Mucosa of gallbladder (tissue), 1 donor: ENCODE data around the gene ZNF646. TPM values are rescaled to one million over a fixed set of nuclear protein-coding genes. Genes with fewer than 3 reads are reported as not detected.
A peak's percentile ranks its signal among the peaks of the same experiment; 100 is the strongest.

ENCODE experiments used
- DNase-seq: peaks from one replicate; pipeline ENCODE4 v3.0.0-alpha.2; 2020; ENCODE audit warnings: low spot score
- total RNA-seq: library from RNA; stranded (reverse); gene quantifications from one replicate; pipeline ENCODE4 v1.2.1, GENCODE V29; 2021
- donor health status: DM: no; HTN: no; CAD: no.

ZNF646 gene, protein sequence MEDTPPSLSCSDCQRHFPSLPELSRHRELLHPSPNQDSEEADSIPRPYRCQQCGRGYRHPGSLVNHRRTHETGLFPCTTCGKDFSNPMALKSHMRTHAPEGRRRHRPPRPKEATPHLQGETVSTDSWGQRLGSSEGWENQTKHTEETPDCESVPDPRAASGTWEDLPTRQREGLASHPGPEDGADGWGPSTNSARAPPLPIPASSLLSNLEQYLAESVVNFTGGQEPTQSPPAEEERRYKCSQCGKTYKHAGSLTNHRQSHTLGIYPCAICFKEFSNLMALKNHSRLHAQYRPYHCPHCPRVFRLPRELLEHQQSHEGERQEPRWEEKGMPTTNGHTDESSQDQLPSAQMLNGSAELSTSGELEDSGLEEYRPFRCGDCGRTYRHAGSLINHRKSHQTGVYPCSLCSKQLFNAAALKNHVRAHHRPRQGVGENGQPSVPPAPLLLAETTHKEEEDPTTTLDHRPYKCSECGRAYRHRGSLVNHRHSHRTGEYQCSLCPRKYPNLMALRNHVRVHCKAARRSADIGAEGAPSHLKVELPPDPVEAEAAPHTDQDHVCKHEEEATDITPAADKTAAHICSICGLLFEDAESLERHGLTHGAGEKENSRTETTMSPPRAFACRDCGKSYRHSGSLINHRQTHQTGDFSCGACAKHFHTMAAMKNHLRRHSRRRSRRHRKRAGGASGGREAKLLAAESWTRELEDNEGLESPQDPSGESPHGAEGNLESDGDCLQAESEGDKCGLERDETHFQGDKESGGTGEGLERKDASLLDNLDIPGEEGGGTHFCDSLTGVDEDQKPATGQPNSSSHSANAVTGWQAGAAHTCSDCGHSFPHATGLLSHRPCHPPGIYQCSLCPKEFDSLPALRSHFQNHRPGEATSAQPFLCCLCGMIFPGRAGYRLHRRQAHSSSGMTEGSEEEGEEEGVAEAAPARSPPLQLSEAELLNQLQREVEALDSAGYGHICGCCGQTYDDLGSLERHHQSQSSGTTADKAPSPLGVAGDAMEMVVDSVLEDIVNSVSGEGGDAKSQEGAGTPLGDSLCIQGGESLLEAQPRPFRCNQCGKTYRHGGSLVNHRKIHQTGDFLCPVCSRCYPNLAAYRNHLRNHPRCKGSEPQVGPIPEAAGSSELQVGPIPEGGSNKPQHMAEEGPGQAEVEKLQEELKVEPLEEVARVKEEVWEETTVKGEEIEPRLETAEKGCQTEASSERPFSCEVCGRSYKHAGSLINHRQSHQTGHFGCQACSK (N-terminal part only)
- total RNA-seq = 26.1 TPM

DNA sequence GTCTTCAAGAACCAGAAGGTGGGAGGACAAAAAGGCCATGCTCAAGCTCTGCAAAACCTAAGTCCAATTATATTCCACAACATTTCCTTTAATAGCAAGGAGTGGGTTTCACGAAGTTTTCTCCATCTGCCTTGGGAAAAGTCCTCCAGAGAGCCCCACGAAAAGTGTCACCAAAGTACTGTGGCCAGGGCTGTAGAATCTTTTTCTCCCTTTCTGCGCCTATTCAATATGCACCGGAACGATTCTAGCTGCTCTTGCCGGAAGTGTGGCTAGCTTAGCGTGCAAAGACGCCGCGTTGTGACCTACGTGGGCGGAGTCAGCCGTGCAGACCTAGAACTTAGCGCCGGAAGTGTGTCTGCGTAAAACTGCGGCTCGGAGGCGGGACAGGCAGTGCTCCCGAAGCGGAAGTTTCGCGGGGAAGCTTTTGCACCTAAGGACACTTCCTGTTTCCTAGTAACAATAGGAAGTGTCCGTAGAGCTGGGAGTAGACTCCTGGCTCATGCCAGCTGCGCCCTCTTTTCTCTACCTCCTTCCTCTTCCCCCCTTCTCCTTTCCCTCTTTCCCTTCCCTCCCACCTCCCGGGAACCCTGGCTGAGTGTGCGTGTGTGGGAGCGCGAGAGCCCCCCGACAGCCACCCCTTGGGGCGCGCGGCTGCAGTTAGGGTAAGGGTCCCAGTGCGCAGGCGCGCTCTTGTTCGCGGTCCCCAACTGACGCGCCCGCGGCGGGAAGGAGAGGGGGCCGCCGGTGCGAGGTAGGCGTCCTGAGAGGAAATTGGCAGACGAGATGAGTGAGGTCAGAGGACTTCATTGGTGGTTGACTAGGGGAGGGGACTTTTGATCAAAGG lies at the start of gene ZNF646, which contains the start of gene ZNF668:
TSS of gene ZNF646 (plus strand) at position 453 of the 844 bp plus-strand sequence. CDS start 1,903 bp downstream, outside the sequence.
TSS of gene ZNF668 (minus strand) at position 271 of the 844 bp plus-strand sequence. CDS start 9,781 bp downstream, outside the sequence.
- DNase-seq = peak; percentile 98

GRCh38 chr16:31025339-31025738 lies 48.9 kb upstream of the ZNF646 start:
- no peak for DNase-seq

DNA sequence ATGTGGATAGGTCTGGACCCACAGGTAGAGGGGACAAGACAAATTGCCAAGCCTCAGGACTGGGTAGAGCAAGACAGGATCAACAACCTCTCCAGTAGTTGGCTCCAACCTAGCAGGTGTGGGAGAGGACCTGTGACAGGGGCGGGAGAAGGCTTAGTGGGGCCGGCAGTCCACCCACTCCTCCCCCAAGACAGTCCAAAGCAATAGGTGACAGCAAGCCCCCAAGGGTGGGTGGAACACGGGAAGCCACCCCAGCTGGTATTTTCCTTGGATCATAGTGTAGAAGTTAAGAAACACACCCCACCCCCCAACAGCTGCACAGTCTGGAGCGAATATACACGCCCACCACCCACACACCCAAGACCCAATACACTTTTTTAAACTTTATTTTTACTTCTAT lies 45.0 kb upstream of the ZNF646 start:
- no peak for DNase-seq

DNA sequence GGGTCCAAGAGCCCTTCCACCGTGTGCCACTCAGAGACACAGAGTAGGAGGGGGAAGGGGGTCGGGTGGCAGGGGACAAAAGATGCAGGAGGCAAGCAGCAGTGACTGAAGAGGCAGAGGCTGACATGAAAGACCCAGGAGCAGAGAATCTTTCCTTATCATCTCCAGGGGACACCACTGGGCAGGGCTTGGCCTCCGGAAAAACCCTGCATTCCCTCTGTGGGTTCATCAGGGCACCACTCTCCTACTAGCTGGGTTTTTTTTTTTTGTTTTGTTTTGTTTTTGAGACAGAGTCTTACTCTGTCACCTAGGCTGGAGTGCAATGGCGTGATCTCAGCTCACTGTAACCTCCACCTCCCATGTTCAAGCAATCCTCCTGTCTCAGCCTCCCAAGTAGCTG lies 42.9 kb upstream of the ZNF646 start:
- no peak for DNase-seq

GRCh38 chr16:31032736-31033708 lies 41.2 kb upstream of the ZNF646 start, which contains the start of gene STX4:
TSS of gene STX4 (plus strand) at chr16:31033558. CDS start at chr16:31033806, 248 bp downstream.
- peak; percentile 98 for DNase-seq

DNA sequence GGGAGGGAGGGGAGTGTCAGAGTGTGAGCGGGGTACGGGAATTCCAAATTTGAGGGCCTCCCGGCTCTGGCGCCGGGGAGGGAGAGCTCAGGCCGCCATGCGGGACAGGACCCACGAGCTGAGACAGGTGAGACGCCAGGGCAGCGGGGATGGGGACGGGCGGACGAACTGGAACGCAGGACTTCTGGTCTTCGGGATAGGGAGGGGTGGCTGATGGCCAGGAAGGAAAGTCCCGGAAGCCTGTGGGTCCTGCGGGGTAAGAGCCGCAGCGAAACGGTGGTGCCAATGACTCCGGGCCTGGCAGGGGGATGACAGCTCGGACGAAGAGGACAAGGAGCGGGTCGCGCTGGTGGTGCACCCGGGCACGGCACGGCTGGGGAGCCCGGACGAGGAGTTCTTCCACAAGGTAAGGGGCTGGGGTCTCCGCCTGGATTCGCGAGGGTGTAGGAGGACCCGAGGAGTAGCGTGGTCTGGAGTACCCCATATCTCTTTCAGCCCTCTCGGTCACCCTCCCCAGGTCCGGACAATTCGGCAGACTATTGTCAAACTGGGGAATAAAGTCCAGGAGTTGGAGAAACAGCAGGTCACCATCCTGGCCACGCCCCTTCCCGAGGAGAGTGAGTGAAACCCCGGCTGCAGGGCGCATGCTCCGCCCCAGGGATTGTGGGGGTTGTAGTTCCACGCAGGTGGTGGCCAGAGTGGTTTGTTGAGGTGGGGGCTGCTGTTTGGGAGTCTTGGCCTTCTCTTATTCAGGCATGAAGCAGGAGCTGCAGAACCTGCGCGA lies 40.3 kb upstream of the ZNF646 start:
- peak; percentile 92 for DNase-seq

GRCh38 chr16:31036691-31037090 lies 37.5 kb upstream of the ZNF646 start:
- DNase-seq = no peak

GRCh38 chr16:31038993-31039392 lies 35.2 kb upstream of the ZNF646 start:
- no peak for DNase-seq

DNA sequence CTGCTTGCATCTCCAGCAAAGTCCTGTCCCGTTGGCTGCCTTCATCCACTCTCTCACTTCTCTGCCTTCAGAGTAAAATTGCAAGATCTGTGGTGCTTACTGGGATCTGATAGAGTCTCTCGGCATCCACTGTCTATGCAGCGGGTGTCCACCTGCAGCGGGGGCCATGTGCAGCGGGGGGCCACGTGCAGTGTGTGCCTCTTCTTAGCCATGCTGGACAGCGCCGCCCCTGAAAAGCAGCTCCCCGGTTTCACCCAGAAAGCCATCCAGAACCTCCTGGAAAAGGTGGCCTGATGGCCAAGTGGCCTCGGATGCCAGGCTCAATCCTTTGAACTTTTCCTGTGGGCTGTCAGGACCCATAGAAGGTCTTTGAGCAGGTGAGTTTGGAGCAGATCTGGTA lies 31.4 kb upstream of the ZNF646 start:
- no peak for DNase-seq

DNA sequence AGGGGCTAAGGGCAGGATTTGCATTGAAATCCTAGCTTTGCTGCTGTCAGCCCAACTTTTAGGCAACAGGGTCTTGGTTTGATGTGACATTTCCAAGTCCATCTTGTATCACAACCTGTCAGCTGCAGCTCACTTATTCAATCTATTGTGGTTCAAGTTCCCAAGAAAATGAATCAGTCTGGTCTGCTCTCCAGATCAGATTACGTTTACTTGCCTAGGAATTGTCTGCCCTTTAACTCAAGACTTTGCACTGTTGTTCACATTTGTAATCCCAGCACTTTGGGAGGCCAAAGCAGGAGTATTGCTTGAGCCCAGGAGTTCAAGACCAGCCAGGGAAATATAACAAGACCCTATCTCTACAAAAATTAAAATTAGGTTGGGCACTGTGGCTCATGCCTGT lies 30.9 kb upstream of the ZNF646 start:
- no peak for DNase-seq

GRCh38 chr16:31043898-31044481 lies 30.2 kb upstream of the ZNF646 start:
- DNase-seq = no peak

DNA sequence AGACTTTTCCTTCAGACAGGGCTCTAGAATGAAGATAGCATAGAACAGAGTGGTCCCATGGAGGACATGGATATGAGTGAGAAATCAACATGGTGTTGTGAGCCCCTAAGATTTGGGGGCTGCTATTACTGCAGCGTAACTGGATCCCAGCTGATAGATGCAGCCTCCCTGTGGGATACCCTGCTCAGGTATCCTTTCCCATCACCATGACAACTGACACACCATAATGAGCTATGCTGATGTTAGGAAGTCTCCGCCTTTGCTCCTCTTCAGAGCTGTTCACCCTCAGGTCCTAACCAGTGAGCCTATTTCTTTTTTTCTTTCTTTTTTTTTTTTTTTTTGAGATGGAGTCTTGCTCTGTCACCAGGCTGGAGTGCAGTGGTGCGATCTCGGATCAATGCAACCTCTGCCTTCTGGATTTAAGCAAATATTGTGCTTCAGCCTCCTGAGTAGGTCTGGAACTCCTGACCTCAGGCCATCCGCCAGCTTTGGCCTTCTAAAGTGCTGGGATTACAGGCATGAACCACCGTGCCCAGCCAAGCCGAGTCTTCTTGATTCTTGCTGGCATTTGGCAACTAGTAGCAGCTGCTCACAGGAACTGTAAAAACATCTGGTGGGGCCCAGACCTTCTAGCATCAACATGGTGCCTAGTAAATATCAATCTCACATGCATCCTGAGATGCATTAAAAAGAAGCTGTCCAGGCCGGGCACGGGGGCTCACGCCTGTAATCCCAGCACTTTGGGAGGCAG lies 23.8 kb upstream of the ZNF646 start:
- DNase-seq = no peak

DNA sequence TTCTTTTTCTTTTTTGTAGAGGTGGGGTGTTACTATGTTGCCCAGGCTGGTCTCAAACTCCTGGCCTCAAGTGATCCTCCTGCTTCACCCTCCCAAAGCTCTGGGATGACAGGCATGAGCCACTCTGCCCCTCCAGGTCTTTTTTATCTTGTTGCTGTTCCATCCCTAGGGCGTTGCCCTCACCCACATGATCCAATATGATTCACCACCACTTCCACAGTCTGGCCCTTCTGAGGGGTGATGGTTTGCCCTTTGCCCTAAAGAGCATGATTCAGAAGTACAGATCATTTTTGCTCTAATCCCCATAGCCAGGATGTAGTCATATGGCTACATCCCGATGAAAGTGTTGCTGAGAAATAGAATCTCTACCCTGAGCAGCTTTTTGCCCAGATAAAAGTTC lies 22.1 kb upstream of the ZNF646 start:
- no peak for DNase-seq

GRCh38 chr16:31055613-31056012 lies 18.6 kb upstream of the ZNF646 start:
- no peak for DNase-seq

DNA sequence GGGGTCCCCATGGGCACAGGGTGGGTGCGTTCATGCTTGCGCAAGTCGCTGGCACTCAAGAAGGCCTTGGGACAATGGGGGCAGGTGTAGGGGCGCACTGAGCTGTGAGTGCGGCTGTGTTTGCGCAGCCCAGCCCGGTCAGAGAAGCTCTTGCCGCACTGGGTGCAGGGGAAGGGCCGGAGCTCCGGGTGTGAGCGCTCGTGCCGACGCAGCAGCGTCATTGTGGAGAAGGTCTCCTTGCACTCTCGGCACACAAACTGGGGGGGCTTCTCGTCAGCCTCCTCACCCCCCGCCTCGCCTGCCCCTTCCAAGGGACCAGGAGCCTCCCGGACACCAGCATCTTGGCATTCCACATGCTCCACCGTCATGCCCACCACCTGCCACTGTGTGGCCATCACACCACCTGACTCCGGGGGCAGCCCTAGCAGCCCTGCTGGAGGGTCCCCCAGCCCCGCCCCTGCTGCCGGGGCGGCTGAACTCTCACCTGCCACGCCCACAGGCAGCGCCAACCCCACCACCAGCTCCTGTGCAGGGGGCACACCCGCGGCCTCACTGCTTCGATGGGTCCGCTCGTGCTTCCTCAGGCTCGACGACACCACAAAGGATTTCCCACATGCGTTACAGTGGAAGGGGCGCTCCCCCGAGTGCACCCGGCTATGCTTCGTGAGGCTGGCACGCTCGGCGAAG lies 13.0 kb upstream of the ZNF646 start:
- no peak for DNase-seq

- DNase-seq = no peak
Observed at GRCh38 chr16:31061813-31062440, 12.3 kb upstream of the ZNF646 start.

- no peak for DNase-seq
Observed at GRCh38 chr16:31063495-31063842, 10.8 kb upstream of the ZNF646 start.
